Endothelial cell of umbilical vein (primary cell): Measurements from ENCODE around the gene PLXNC1. TPM values are rescaled to one million over a fixed set of nuclear protein-coding genes. Genes with fewer than 3 reads are reported as not detected.

Experiments used
- BruUV-seq: library from RNA; stranded (reverse); fragments of 400-500 nt; replicated peaks from 2 replicates; lab custom pipeline; 2021; lab: Mats Ljungman, UMichigan
- CTCF ChIA-PET: fragments of 300-600, 350-600 bp; sonication (Branson Sonifier 250); formaldehyde crosslinking; loops from one replicate; lab custom pipeline; 2021; ENCODE audit warnings: antibody characterized with exemption, inconsistent platforms; lab: Charles Lee
- POLR2A ChIA-PET: fragments of 300-600, 350-600 bp; sonication (Branson Sonifier 250); formaldehyde crosslinking; loops from one replicate; lab custom pipeline; 2021; ENCODE audit warnings: antibody characterized with exemption, inconsistent platforms; lab: Charles Lee
- DNase-seq: peaks from one replicate; pipeline ENCODE4 v3.0.0-alpha.2; 2011; ENCODE audit warnings: low read depth, low spot score
- FAIRE-seq: peaks from 2 replicates; lab custom pipeline; 2011; peaks lifted over from hg19 to GRCh38; lab: Jason Lieb, UNC
- H2AFZ ChIP-seq: 2 replicates; pipeline ENCODE4 v1.6.0; 2012; ENCODE audit warnings: low read depth, low read length, control low read depth, inconsistent platforms
- H3K27ac ChIP-seq: 2 replicates; pipeline ENCODE4 v1.5.1; 2011; ENCODE audit warnings: low read depth, mild to moderate bottlenecking, control low read depth, low read length, moderate library complexity; ENCODE audit not compliant: insufficient read depth
- H3K27me3 ChIP-seq, 2 experiments: 2 replicates each; pipeline versions ENCODE4 v1.6.0 to v1.6.1; 2011; ENCODE audit warnings: low read length in 2 of 2, mixed read lengths in 1 of 2; ENCODE audit not compliant: control insufficient read depth in 2 of 2, insufficient read depth in 2 of 2
- H3K36me3 ChIP-seq, 2 experiments: 2 replicates in 1 of 2; 3 replicates in 1 of 2; pipeline ENCODE4 v1.5.1; 2011; ENCODE audit warnings: low read length in 2 of 2, mild to moderate bottlenecking in 1 of 2, moderate library complexity in 1 of 2; ENCODE audit not compliant: control insufficient read depth in 2 of 2, insufficient read depth in 2 of 2; ENCODE audit errors: extremely low read depth in 1 of 2
- H3K4me1 ChIP-seq: 3 replicates; pipeline ENCODE4 v1.5.1; 2011; ENCODE audit warnings: mild to moderate bottlenecking, low read length; ENCODE audit not compliant: control insufficient read depth, insufficient read depth; ENCODE audit errors: extremely low read depth
- H3K4me2 ChIP-seq: 2 replicates; pipeline ENCODE4 v1.6.1; 2011; ENCODE audit warnings: low read length, control low read depth, mixed read lengths; ENCODE audit not compliant: insufficient read depth
- H3K4me3 ChIP-seq, 3 experiments: fragments of 200-600 bp in 1 of 3; sonication (generic), shearing (Covaris generic) in 1 of 3; replicated peaks in 1 of 3; 2 replicates each; pipeline ENCODE4 v1.5.1; 2011 to 2016; ENCODE audit warnings: control low read depth in 3 of 3, low read length in 3 of 3, mild to moderate bottlenecking in 2 of 3, inconsistent platforms in 1 of 3, low read depth in 1 of 3, moderate library complexity in 1 of 3; ENCODE audit not compliant: insufficient read depth in 1 of 3
- H3K79me2 ChIP-seq: 2 replicates; pipeline ENCODE4 v1.6.0; 2012; ENCODE audit warnings: low read length, inconsistent platforms; ENCODE audit not compliant: control insufficient read depth, insufficient read depth
- H3K9ac ChIP-seq: replicated peaks from 2 replicates; pipeline ENCODE3; 2011; ENCODE audit warnings: low read length, control low read depth; ENCODE audit not compliant: insufficient read depth; ENCODE audit errors: extremely low read depth
- H3K9me1 ChIP-seq: replicated peaks from 3 replicates; pipeline ENCODE4 v1.6.0; 2011; ENCODE audit warnings: mild to moderate bottlenecking, low read length; ENCODE audit not compliant: control insufficient read depth, insufficient read depth; ENCODE audit errors: extremely low read depth
- H3K9me3 ChIP-seq: replicated peaks from 2 replicates; pipeline ENCODE4 v1.5.1; 2012; ENCODE audit warnings: low read length, inconsistent platforms; ENCODE audit not compliant: control insufficient read depth, insufficient read depth
- H4K20me1 ChIP-seq: replicated peaks from 2 replicates; pipeline ENCODE3; 2011; ENCODE audit warnings: mild to moderate bottlenecking, low read length; ENCODE audit not compliant: control insufficient read depth, insufficient read depth; ENCODE audit errors: extremely low read depth
- CTCF ChIP-seq, 2 donors: IDR thresholded peaks; 1 replicate in 1 of 2; 2 replicates in 1 of 2; pipeline ENCODE4 v1.5.1; 2011; ENCODE audit warnings: low read length in 2 of 2, mild to moderate bottlenecking in 2 of 2, moderate library complexity in 2 of 2, control low read depth in 1 of 2, inconsistent platforms in 1 of 2, low read depth in 1 of 2; ENCODE audit not compliant: insufficient read depth in 1 of 2; ENCODE audit errors: extremely low read depth in 1 of 2
- EZH2 ChIP-seq: IDR thresholded peaks from 2 replicates; pipeline ENCODE4 v1.6.1; 2012; ENCODE audit warnings: borderline replicate concordance, low read depth, mild to moderate bottlenecking, moderate library complexity, low read length, inconsistent platforms; ENCODE audit not compliant: severe bottlenecking
- FOS ChIP-seq: IDR thresholded peaks from 2 replicates; pipeline ENCODE4 v1.6.1; 2011; ENCODE audit warnings: mild to moderate bottlenecking, low read length, moderate library complexity, borderline replicate concordance; ENCODE audit not compliant: insufficient read depth
- GATA2 ChIP-seq: IDR thresholded peaks from 2 replicates; pipeline ENCODE4 v1.7.0; 2011; ENCODE audit warnings: low read depth, mild to moderate bottlenecking, moderate library complexity, mixed read lengths, low read length; ENCODE audit not compliant: insufficient read length, insufficient read depth
- JUN ChIP-seq: IDR thresholded peaks from 2 replicates; pipeline ENCODE4 v1.6.1; 2011; ENCODE audit warnings: borderline replicate concordance, low read depth; ENCODE audit not compliant: insufficient read length, insufficient read depth
- MAX ChIP-seq: IDR thresholded peaks from 2 replicates; pipeline ENCODE4 v1.6.1; 2011; ENCODE audit not compliant: insufficient read depth, insufficient read length
- MYC ChIP-seq: IDR thresholded peaks from one replicate; pipeline ENCODE4 v1.6.1; 2011; ENCODE audit warnings: mild to moderate bottlenecking, low read depth, low read length
- POLR2A ChIP-seq: IDR thresholded peaks from 2 replicates; pipeline ENCODE4 v1.6.1; 2012; ENCODE audit warnings: low read depth, mild to moderate bottlenecking, control low read depth, low read length
- POLR2AphosphoS5 ChIP-seq: IDR thresholded peaks from 2 replicates; pipeline ENCODE4 v1.6.1; 2012; ENCODE audit warnings: low read depth, mild to moderate bottlenecking, control low read depth, low read length, moderate library complexity; ENCODE audit not compliant: insufficient read depth
- dilution Hi-C: fragments of 300-500 bp; cut with MboI; formaldehyde crosslinking; loops from one replicate; pipeline ENCODE4 v1.15.0; 2019; ENCODE audit warnings: low sequenced_read_pairs; ENCODE audit not compliant: extremely low pct_ligation_motif_present
- intact Hi-C: fragments of 100-400 bp; cut with micrococcal nuclease; formaldehyde crosslinking; loops from one replicate; pipeline ENCODE4 v1.10.0; 2022
- polyA plus RNA-seq, 4 experiments: library from polyadenylated mRNA; depleted of rRNA in 3 of 4; stranded (reverse) in 3 of 4; unstranded in 1 of 4; fragments of >200 nt; gene quantifications; 2 replicates each; pipeline versions ENCODE4 v1.2.1 to v1.2.3, GENCODE V29; 2011 to 2012; ENCODE audit warnings: missing spikeins in 1 of 4
- total RNA-seq: library from RNA; stranded (reverse); gene quantifications from 2 replicates; pipeline ENCODE4 v1.2.3, GENCODE V29; 2021

PLXNC1 gene
- total and polyA plus RNA-seq, 2 donors (not counting 3 experiments of a cell fraction or from before 2014, with no cell fraction given), result 0.04 TPM; not detected in 1

GRCh38 chr12:94158666-94159065 lies 10.3 kb downstream of the PLXNC1 start:
- Histone ChIP-seq H3K27ac (no peak overlapping the region), H3K36me3 (no peaks in the 10 kb centered on the region), H2AFZ (no peak overlapping the region), H4K20me1 (no peaks in the 10 kb centered on the region), H3K4me2 (no peak overlapping the region), H3K4me1 (no peaks in the 10 kb centered on the region), H3K79me2 (no peaks in the 10 kb centered on the region), H3K9me1 (no peaks in the 10 kb centered on the region), H3K9ac (no peak overlapping the region), H3K27me3 (peaks cover under 1 to 6% of the 10 kb centered on the region in 2 experiments), H3K4me3 (no peak overlapping the region), H3K9me3 (no peaks in the 10 kb centered on the region)
- CTCF ChIA-PET, result no interaction called here
- FAIRE-seq (no peak), DNase-seq (no peak)
- no peak for TF ChIP-seq POLR2AphosphoS5
- TF ChIP-seq MAX, result no peak
- no peak for TF ChIP-seq GATA2
- no peak for TF ChIP-seq FOS
- no peak for TF ChIP-seq POLR2A
- no peak for TF ChIP-seq JUN
- no peak for TF ChIP-seq EZH2
- no peak for TF ChIP-seq MYC
- TF ChIP-seq CTCF (IDR thresholded peaks at IDR 0.05; ENCODE audit: extremely low read depth in 1 of 2, insufficient read depth in 1 of 2, low read depth in 1 of 2, low read length in 2 of 2), result no peak
- POLR2A ChIA-PET, result no interaction called here
- dilution Hi-C loops, result no loop called here
- no TSS peak for BruUV-seq
- intact Hi-C loops, result no loop called here
